CD4-positive, alpha-beta T cell (primary cell): ENCODE results near the gene OLFML3. TPM values are rescaled to one million over a fixed set of nuclear protein-coding genes. Genes with fewer than 3 reads are reported as not detected.

Experiments
- ATAC-seq: fragments of 200-7000 bp; cut with Tn5 transposase; one replicate; pipeline ENCODE4 v1.10.0; 2022; ENCODE audit warnings: mild to moderate bottlenecking; ENCODE audit not compliant: poor library complexity
- CTCF ChIA-PET: fragments of 350-600 bp; sonication (Branson Sonifier 250); formaldehyde crosslinking; loops from one replicate; lab custom pipeline; 2021; ENCODE audit warnings: antibody characterized with exemption, inconsistent platforms; lab: Charles Lee
- POLR2A ChIA-PET: fragments of 350-600 bp; sonication (Branson Sonifier 250); formaldehyde crosslinking; loops from one replicate; lab custom pipeline; 2021; ENCODE audit warnings: antibody characterized with exemption, inconsistent platforms; lab: Charles Lee
- DNase-seq, 14 experiments: peaks; one replicate each; pipeline ENCODE4 v3.0.0-alpha.2; 2013 to 2020; ENCODE audit warnings: mixed read lengths in 2 of 14
- H3K27ac ChIP-seq, 2 donors: one replicate each; pipeline versions ENCODE4 v1.5.1 to v1.7.0; 2013; ENCODE audit warnings: low read length in 2 of 2, low read depth in 1 of 2, mild to moderate bottlenecking in 1 of 2
- H3K27me3 ChIP-seq, 2 experiments: 1 replicate in 1 of 2; 2 replicates in 1 of 2; pipeline versions ENCODE4 v1.6.1 to v1.7.0; 2013; ENCODE audit warnings: low read length in 2 of 2, control low read depth in 1 of 2, mild to moderate bottlenecking in 1 of 2, moderate library complexity in 1 of 2; ENCODE audit not compliant: insufficient read depth in 2 of 2, control insufficient read depth in 1 of 2
- H3K36me3 ChIP-seq: one replicate; pipeline ENCODE4 v1.6.1; 2013; ENCODE audit warnings: low read length, control low read depth; ENCODE audit not compliant: insufficient read depth
- H3K4me1 ChIP-seq: one replicate; pipeline ENCODE4 v1.6.1; 2013; ENCODE audit warnings: low read length, control low read depth; ENCODE audit not compliant: insufficient read depth
- H3K4me3 ChIP-seq: one replicate; pipeline ENCODE4 v1.5.1; 2013; ENCODE audit warnings: mild to moderate bottlenecking, low read length, moderate library complexity
- H3K9me3 ChIP-seq, 2 experiments: 1 replicate in 1 of 2; 2 replicates in 1 of 2; pipeline versions ENCODE4 v1.6.1 to v1.7.0; 2013; ENCODE audit warnings: low read length in 2 of 2, mild to moderate bottlenecking in 2 of 2, control low read depth in 1 of 2, moderate library complexity in 1 of 2; ENCODE audit not compliant: control insufficient read depth in 1 of 2, insufficient read depth in 1 of 2
- H3K27ac Mint-ChIP-seq: one replicate; pipeline ENCODE4 v1.8.0; 2020; ENCODE audit warnings: mixed read lengths
- H3K27me3 Mint-ChIP-seq: one replicate; pipeline ENCODE4 v1.8.0; 2021; ENCODE audit warnings: mixed read lengths
- H3K36me3 Mint-ChIP-seq: one replicate; pipeline ENCODE4 v1.8.0; 2021; ENCODE audit warnings: low read depth, mixed read lengths
- H3K4me1 Mint-ChIP-seq: one replicate; pipeline ENCODE4 v1.8.0; 2021; ENCODE audit warnings: low read depth, mixed read lengths
- H3K4me3 Mint-ChIP-seq: one replicate; pipeline ENCODE4 v1.8.0; 2020; ENCODE audit warnings: mild to moderate bottlenecking, mixed read lengths
- H3K9me3 Mint-ChIP-seq: one replicate; pipeline ENCODE4 v1.8.0; 2020; ENCODE audit warnings: mixed read lengths
- intact Hi-C, 2 experiments: fragments of 100-400 bp; cut with DNase I in 1 of 2; cut with micrococcal nuclease in 1 of 2; formaldehyde crosslinking; loops; one replicate each; pipeline versions ENCODE4 v1.15.1 to v1.9.0; 2023 to 2025; cut with DNase I, micrococcal nuclease
- total RNA-seq, 174 experiments: library from RNA in 2 of 174; stranded (reverse) in 2 of 174; gene quantifications; one replicate each; pipeline ENCODE4 v1.2.3 and lab custom pipeline; 2021 to 2026
- TF ChIP-seq, protein P1 (sequence below): fragments of 200-600 bp; IDR thresholded peaks from one replicate; pipeline ENCODE4 v1.8.0; 2022; ENCODE audit warnings: antibody characterized with exemption, mild to moderate bottlenecking

Gene OLFML3
- total RNA-seq, 2 experiments from 2014 or later = 0.30 to 0.31 TPM

GRCh38 chr1:113990530-113990929 is 11.3 kb downstream of the OLFML3 start:
- H3K4me1 Mint-ChIP-seq = no peaks in the 10 kb centered on the region
- Histone ChIP-seq H3K4me3 (no peak overlapping the region), H3K27me3 (peaks cover 0 to 6% of the 10 kb centered on the region in 2 experiments), H3K4me1 (no peaks in the 10 kb centered on the region), H3K9me3 (peaks cover 6 to 19% of the 10 kb centered on the region in 2 experiments), H3K27ac (no peak overlapping the region), H3K36me3 (no peaks in the 10 kb centered on the region)
- ChIA-PET CTCF (interaction anchor here (1.1 kb wide), 1 partner anchor 11 kb away, joined by 5 read pairs; the partner anchor contains the start of gene OLFML3), POLR2A (no interaction called here)
- peaks cover 5% of the 10 kb centered on the region for H3K9me3 Mint-ChIP-seq
- no peak for DNase-seq
- TF ChIP-seq, protein P1, sequence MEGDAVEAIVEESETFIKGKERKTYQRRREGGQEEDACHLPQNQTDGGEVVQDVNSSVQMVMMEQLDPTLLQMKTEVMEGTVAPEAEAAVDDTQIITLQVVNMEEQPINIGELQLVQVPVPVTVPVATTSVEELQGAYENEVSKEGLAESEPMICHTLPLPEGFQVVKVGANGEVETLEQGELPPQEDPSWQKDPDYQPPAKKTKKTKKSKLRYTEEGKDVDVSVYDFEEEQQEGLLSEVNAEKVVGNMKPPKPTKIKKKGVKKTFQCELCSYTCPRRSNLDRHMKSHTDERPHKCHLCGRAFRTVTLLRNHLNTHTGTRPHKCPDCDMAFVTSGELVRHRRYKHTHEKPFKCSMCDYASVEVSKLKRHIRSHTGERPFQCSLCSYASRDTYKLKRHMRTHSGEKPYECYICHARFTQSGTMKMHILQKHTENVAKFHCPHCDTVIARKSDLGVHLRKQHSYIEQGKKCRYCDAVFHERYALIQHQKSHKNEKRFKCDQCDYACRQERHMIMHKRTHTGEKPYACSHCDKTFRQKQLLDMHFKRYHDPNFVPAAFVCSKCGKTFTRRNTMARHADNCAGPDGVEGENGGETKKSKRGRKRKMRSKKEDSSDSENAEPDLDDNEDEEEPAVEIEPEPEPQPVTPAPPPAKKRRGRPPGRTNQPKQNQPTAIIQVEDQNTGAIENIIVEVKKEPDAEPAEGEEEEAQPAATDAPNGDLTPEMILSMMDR = no peak
- intact Hi-C loops = no loop called here
- peaks cover 10% of the 10 kb centered on the region for H3K36me3 Mint-ChIP-seq
- no peaks in the 10 kb centered on the region for H3K27me3 Mint-ChIP-seq
- no peak overlapping the region for H3K4me3 Mint-ChIP-seq
- no peak overlapping the region for H3K27ac Mint-ChIP-seq
- ATAC-seq = no peak

DNA sequence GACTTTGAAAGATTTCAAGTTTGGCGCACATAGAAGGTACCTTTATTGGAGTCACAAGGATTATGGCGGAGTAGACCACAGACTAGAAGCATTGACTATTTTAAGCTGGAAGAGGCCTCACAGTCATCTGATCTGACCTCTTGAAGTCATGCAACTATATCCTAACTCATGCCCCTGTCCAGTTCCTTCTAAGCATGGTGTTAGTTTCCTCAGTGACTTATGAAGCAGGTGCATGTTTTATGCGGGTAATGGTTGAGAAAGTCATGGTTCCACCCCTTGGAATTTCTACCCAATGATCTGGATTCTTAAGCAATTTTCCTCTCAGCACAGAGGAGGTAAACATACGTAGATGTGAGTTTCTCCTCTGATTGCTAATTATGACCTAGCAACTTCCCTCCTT is 11.7 kb downstream of the OLFML3 start:
- CTCF ChIA-PET = no interaction called here
- Histone ChIP-seq H3K27me3 (peaks cover 0 to 6% of the 10 kb centered on the region in 2 experiments), H3K4me1 (no peaks in the 10 kb centered on the region), H3K9me3 (peaks cover 6 to 23% of the 10 kb centered on the region in 2 experiments), H3K27ac (no peak overlapping the region), H3K4me3 (no peak overlapping the region), H3K36me3 (no peaks in the 10 kb centered on the region)
- intact Hi-C loops = no loop called here
- POLR2A ChIA-PET = no interaction called here
- H3K27me3 Mint-ChIP-seq = no peaks in the 10 kb centered on the region
- DNase-seq (no peak), ATAC-seq (no peak)
- H3K9me3 Mint-ChIP-seq = peaks cover 6% of the 10 kb centered on the region
- TF ChIP-seq, protein P1 = no peak
- H3K4me3 Mint-ChIP-seq = no peak overlapping the region
- no peak overlapping the region for H3K27ac Mint-ChIP-seq
- H3K4me1 Mint-ChIP-seq = no peaks in the 10 kb centered on the region
- peaks cover 12% of the 10 kb centered on the region for H3K36me3 Mint-ChIP-seq

DNA sequence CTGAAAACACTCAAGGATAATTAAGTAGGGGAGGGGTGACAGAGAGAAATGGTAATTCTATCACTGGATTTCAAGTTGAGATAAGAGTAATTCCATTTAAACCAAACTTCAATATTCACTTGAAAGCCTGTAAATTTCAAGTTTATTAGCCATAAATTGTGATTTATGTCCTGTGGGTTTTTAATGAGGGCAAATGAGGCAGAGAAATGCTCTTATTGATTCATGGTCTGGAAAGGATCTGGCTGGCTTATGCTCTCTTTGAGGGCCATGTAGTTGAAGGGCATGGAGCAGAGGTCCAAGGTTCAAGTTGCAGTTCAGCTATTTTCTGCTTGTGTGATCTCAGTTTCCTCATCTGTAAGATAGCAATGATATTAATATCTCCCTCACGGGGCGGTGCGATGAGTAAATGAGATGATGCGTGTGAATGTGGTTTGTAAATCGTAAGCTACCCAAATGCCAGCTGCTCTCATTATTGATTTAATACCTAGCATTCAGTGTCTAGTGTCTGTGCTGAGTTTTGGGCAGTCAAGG is 12.3 kb downstream of the OLFML3 start:
- TF ChIP-seq, protein P1 = no peak
- no peak overlapping the region for H3K4me3 ChIP-seq
- peaks cover 6 to 24% of the 10 kb centered on the region in 2 experiments for H3K9me3 ChIP-seq
- Mint-ChIP-seq H3K4me1 (no peaks in the 10 kb centered on the region), H3K27ac (no peak overlapping the region), H3K36me3 (peaks cover 12% of the 10 kb centered on the region), H3K27me3 (no peaks in the 10 kb centered on the region), H3K9me3 (peaks cover 6% of the 10 kb centered on the region), H3K4me3 (no peak overlapping the region)
- H3K27ac ChIP-seq = no peak overlapping the region
- ChIA-PET CTCF (no interaction called here), POLR2A (no interaction called here)
- no peak for DNase-seq
- no peaks in the 10 kb centered on the region for H3K4me1 ChIP-seq
- H3K36me3 ChIP-seq = no peaks in the 10 kb centered on the region
- ATAC-seq = no peak
- intact Hi-C loops = no loop called here
- H3K27me3 ChIP-seq = peaks cover 0 to 6% of the 10 kb centered on the region in 2 experiments
